Tibial artery (tissue), 4 donors: ENCODE data around the gene MICAL3.

Experiments used
- DNase-seq, 2 donors: peaks; one replicate each; pipeline ENCODE4 v3.0.0-alpha.2; 2019
- H3K27ac ChIP-seq, 2 donors: fragments of 200-600 bp; sonication (generic) in 1 of 2; 1 replicate in 1 of 2; 2 replicates in 1 of 2; pipeline ENCODE4 v1.5.1; 2018 to 2019; ENCODE audit warnings: mild to moderate bottlenecking in 1 of 2
- H3K27me3 ChIP-seq, 2 donors: fragments of 200-600 bp; sonication (generic) in 1 of 2; one replicate each; pipeline versions ENCODE4 v1.5.1 to v1.6.0; 2016 to 2019
- H3K36me3 ChIP-seq, 3 donors: fragments of 200-600 bp; sonication (generic) in 2 of 3; one replicate each; pipeline ENCODE4 v1.5.1; 2016 to 2019; ENCODE audit warnings: mild to moderate bottlenecking in 2 of 3
- H3K4me1 ChIP-seq, 4 donors: fragments of 200-600 bp; sonication (generic) in 2 of 4; 1 replicate in 3 of 4; 2 replicates in 1 of 4; pipeline ENCODE4 v1.5.1; 2016 to 2019
- H3K4me3 ChIP-seq, 2 donors: fragments of 200-600 bp; sonication (generic) in 1 of 2; 1 replicate in 1 of 2; 2 replicates in 1 of 2; pipeline ENCODE4 v1.5.1; 2018 to 2019; ENCODE audit warnings: mild to moderate bottlenecking in 2 of 2
- H3K9me3 ChIP-seq, 3 donors: fragments of 200-600 bp; sonication (generic) in 1 of 3; one replicate each; pipeline ENCODE4 v1.5.1; 2016 to 2019
- intact Hi-C: fragments of 100-400 bp; cut with DNase I; formaldehyde crosslinking; loops from one replicate; pipeline ENCODE4 v1.15.0; 2023; ENCODE audit warnings: low total_unique reads
- TF ChIP-seq, protein P1 (sequence below), 2 experiments: fragments of 200-600 bp in 1 of 2; fragments of 450-650 bp in 1 of 2; IDR thresholded peaks; one replicate each; pipeline ENCODE4 v1.5.1; 2017 to 2019; ENCODE audit warnings: antibody characterized with exemption in 2 of 2, mild to moderate bottlenecking in 1 of 2, moderate library complexity in 1 of 2

MICAL3 gene

DNA sequence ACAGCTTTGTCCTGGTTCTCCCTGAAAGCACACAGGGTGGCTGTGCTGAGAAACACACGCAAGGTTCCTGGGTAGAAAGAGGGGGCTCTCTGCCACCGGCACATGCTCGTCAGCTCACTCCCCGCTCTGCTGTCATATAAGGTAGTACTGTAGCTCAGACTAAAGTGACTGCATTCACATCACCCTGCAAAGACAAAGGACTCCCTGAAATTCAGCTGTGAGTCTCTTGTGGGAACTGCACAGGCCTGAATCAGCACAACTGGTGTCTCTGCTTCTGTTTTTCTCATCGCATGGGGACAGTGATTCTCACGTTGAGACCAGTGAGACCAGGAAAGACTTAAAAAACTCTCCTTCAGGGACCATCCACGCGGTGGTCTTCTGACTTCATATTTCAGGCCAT is 126.0 kb downstream of the MICAL3 start:
- Histone ChIP-seq H3K4me1 (peaks cover 0 to 2% (median 0%) of the 10 kb centered on the region in 4 donors), H3K9me3 (no peaks in the 10 kb centered on the region), H3K4me3 (no peak overlapping the region), H3K36me3 (peaks cover 24 to 81% (median 71%) of the 10 kb centered on the region in 3 donors), H3K27ac (no peak overlapping the region), H3K27me3 (no peaks in the 10 kb centered on the region)
- DNase-seq: no peak
- TF ChIP-seq, protein P1, sequence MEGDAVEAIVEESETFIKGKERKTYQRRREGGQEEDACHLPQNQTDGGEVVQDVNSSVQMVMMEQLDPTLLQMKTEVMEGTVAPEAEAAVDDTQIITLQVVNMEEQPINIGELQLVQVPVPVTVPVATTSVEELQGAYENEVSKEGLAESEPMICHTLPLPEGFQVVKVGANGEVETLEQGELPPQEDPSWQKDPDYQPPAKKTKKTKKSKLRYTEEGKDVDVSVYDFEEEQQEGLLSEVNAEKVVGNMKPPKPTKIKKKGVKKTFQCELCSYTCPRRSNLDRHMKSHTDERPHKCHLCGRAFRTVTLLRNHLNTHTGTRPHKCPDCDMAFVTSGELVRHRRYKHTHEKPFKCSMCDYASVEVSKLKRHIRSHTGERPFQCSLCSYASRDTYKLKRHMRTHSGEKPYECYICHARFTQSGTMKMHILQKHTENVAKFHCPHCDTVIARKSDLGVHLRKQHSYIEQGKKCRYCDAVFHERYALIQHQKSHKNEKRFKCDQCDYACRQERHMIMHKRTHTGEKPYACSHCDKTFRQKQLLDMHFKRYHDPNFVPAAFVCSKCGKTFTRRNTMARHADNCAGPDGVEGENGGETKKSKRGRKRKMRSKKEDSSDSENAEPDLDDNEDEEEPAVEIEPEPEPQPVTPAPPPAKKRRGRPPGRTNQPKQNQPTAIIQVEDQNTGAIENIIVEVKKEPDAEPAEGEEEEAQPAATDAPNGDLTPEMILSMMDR (IDR thresholded peaks at IDR 0.05): no peak
- intact Hi-C loops: no loop called here

DNA sequence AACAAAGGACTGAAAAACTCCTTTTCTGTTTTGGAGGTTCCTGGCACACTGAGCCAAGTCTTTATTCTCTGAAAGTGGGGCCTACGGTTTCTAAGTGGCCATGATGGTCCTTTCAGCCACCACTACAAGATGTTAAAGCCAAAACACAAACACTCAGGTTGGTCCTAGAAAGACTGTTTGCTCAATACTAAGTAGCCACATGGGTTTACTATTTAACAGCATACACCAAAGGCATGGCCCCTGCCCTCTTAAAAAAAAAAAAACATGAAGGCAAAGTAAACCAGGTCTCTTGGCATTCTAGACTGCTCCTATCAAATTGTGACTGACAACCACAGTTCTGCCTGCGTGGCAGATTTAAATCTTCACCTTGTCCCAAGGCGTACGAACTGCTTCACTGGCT is 126.5 kb downstream of the MICAL3 start:
- intact Hi-C loops: no loop called here
- Histone ChIP-seq H3K4me1 (no peaks in the 10 kb centered on the region), H3K9me3 (no peaks in the 10 kb centered on the region), H3K27ac (no peak overlapping the region), H3K27me3 (no peaks in the 10 kb centered on the region), H3K4me3 (no peak overlapping the region), H3K36me3 (peaks cover 26 to 86% (median 75%) of the 10 kb centered on the region in 3 donors)
- no peak for DNase-seq
- TF ChIP-seq, protein P1 (IDR thresholded peaks at IDR 0.05): no peak

DNA sequence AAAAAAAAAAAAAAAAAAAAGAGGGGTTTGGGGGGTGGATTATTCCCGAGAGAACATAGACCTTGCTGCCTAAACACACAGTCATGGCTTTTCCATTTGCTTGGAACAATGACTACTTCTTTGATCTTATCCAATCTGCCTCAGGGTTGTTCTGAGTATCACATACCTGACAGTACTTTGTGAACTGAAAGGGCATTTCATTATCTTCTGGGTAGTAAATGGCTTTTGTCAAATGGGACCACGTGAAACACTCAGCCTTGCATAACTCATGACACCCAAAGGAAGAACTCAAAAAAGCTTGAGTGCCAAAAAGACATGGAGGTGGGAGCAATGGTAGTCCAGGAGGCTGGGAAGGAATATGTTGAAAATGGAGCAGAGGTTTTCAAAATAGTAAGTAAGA is 126.9 kb downstream of the MICAL3 start:
- no peak overlapping the region for H3K4me3 ChIP-seq
- H3K36me3 ChIP-seq: peaks cover 26 to 87% (median 78%) of the 10 kb centered on the region in 3 donors
- intact Hi-C loops: no loop called here
- H3K27ac ChIP-seq: no peak overlapping the region
- H3K4me1 ChIP-seq: no peaks in the 10 kb centered on the region
- TF ChIP-seq, protein P1 (IDR thresholded peaks at IDR 0.05): no peak
- no peaks in the 10 kb centered on the region for H3K9me3 ChIP-seq
- no peaks in the 10 kb centered on the region for H3K27me3 ChIP-seq
- no peak for DNase-seq

DNA sequence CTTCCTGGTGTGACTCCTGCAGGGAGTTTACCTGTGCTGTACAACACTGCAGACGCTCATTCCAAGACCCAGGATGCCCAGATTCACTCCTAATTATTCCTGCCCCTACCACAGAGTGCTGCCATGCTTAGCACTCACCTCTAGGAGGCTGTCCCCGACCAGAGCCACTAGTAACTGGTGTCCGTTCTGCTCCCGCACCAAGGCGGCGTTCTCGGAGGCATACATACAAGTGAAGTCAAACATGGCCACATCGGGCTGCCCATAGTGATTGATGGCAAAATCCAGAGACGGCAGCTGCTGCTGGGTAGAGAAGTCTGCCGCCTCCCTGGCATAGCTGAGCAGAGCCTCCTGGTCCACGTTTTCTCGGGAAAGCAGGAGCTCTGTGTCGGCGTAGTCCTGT is 127.8 kb downstream of the MICAL3 start:
- Histone ChIP-seq H3K4me1 (peaks cover 0 to 7% (median 2%) of the 10 kb centered on the region in 4 donors), H3K27me3 (no peaks in the 10 kb centered on the region), H3K9me3 (no peaks in the 10 kb centered on the region), H3K27ac (no peak overlapping the region), H3K36me3 (peaks cover 23 to 80% (median 72%) of the 10 kb centered on the region in 3 donors), H3K4me3 (no peak overlapping the region)
- intact Hi-C loops: no loop called here
- DNase-seq: no peak
- TF ChIP-seq, protein P1 (IDR thresholded peaks at IDR 0.05): no peak

DNA sequence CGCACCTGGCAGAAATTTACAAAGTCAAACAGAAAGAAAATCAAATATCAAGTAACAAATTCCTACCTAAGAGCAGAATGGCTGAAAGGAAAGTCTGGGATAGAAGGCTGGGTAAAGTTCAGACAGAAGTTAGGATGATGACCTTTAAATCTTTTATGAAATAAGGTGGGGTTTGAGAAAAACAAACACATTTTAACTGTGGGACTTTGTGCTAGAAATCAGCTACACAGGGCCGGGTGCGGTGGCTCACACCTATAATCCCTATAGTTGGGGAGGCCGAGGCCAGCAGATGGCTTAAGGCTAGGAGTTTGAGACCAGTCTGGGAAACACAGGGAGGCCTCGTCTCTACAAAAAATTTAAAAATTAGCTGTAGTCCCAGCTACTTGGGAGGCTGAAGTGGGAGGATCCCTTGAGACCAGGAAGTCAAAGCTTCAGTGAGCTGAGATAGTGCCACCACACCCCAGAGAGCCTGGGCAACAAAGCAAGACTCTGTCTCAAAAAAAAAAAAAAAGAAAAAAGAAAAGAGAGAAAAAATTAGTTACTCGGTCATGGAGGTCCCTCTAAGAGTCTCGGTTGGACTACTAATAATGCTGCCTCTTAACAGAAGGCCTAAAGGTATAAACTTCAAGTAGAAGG is 130.3 kb downstream of the MICAL3 start:
- no peak for DNase-seq
- intact Hi-C loops: loop anchor here (2.0 kb wide), 1 partner anchor 65 kb away; no protein-coding TSS in a partner anchor
- Histone ChIP-seq H3K9me3 (no peaks in the 10 kb centered on the region), H3K27ac (no peak overlapping the region), H3K4me1 (peaks cover 0 to 26% (median 11%) of the 10 kb centered on the region in 4 donors), H3K36me3 (peaks cover 15 to 67% (median 46%) of the 10 kb centered on the region in 3 donors), H3K27me3 (no peaks in the 10 kb centered on the region), H3K4me3 (no peak overlapping the region)
- TF ChIP-seq, protein P1 (IDR thresholded peaks at IDR 0.05): no peak
